GM21723 (cell line): ENCODE results near the gene NFATC2.
"Not testable (repeated sequence)": the region's sequence is repeated elsewhere in the genome, so short reads cannot be mapped to it uniquely, and the experiment has no call there.

Experiments
- ATAC-seq: cut with Tn5 transposase; IDR thresholded peaks from one replicate; pipeline ENCODE4 v1.9.1; 2021; ENCODE audit warnings: mild to moderate bottlenecking, moderate library complexity; ENCODE audit not compliant: unreplicated experiment

The NFATC2 gene

DNA sequence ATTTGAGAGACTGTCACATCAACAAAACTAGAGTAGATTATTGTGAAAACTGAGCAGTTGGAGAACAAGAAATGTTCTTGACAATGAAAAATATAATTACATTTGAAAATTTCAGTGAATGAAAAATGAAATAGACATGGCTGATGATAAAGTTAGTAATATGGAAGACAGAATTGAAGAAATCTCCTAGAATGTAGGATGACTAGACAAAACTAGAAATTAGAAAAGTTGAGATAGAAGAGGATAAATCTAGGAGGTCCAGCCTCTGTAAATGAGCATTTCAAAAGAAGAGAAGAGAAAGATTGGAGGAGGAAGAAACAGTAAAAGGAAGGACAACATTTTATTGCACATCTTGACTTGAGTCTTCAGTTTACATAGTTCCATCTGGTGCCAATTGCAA, 178.7 kb downstream of the NFATC2 start:
- no peak for ATAC-seq

GRCh38 chr20:51363378-51363777, 179.1 kb downstream of the NFATC2 start:
- ATAC-seq = no peak

- no peak for ATAC-seq
Measured at GRCh38 chr20:51362254-51362653, 180.3 kb downstream of the NFATC2 start.

- ATAC-seq = no peak
Measured at GRCh38 chr20:51361258-51361657, 181.3 kb downstream of the NFATC2 start.

GRCh38 chr20:51360451-51361201, 181.9 kb downstream of the NFATC2 start:
- no peak for ATAC-seq

DNA sequence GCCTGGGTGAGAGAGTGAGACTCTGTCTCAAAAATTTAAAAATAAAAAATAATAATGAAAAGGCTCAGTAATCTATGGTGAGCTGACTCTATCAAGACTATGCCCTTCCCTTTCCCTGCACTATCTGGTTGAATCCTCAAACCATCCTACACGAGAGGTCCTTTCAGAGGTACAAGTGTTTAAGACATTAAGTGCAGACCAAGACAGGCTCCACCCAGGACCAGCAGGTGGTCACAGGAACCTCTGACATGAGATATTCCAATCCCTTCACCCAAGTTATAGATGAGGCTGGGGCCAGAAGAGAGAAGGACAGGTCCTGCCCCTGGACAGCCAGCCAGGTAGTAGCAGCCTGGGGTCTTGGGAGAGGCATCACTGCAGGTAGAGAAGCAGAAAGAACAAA, 182.6 kb downstream of the NFATC2 start:
- no peak for ATAC-seq

DNA sequence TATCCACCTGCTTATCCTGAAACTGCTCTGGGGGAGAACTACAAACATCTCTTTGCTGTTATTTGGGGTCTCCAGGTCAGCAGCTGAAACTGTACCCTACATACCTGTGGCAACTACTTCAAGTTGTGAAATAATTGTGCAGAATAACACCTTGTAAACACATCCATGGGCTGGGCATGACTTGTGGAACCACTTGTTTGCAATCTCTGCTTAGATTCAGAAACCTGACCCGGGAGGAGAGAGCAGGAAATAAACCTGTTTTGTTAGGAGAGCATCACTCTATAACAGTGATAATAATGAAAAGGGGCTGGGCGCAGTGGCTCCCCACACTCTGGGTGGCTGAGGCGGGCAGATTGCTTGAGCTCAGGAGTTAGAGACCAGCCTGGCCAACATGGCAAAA, 183.1 kb downstream of the NFATC2 start:
- ATAC-seq = no peak

DNA sequence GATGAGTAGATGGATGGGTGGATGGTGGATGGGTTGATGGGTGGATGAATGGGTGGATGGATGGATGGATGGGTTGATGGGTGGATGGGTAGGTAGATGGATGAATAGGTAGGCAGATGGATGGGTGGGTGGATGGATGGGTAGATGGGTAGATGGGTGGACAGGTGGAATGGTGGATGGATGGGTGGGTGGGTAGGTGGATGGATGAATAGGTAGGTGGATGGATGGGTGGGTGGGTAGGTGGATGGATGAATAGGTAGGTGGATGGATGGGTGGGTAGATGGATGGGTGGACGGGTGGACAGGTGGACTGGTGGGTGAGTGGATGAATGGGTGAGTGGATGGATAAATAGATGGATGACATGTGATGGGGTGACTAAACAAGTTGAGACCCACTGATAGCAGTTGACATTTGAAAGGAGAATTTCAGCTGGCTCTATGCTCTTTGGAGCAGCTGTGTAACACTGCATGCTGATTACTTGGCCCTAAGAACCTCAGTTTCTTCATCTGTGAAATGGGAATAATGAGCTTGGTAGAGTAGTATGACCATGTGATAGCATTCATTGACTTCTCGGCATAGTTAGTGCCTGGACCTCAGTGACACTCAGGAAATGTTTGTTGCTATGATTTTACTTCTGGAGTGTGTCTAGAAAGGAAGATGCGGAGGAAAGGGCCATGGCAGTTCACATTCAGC, 184.3 kb downstream of the NFATC2 start:
- ATAC-seq = no peak

DNA sequence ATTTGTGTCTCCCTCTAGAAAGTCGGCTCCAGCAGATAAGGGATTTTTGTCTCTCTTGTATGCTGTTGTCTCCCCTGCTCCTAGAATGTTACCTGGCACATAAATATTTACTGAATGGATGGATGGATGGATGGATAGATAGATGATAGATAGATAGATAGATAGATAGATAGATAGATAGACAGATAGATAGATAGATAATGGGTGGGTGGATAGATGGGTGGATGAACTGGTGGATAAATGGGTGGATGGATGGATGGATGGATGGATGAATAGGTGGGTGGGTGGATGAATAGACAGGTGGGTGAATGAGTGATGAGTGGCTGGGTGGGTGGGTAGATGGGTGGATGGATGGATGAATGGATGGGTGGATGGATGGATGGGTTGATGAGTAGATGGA, 185.0 kb downstream of the NFATC2 start:
- ATAC-seq = no peak

GRCh38 chr20:51356871-51357270, 185.6 kb downstream of the NFATC2 start:
- no peak for ATAC-seq

DNA sequence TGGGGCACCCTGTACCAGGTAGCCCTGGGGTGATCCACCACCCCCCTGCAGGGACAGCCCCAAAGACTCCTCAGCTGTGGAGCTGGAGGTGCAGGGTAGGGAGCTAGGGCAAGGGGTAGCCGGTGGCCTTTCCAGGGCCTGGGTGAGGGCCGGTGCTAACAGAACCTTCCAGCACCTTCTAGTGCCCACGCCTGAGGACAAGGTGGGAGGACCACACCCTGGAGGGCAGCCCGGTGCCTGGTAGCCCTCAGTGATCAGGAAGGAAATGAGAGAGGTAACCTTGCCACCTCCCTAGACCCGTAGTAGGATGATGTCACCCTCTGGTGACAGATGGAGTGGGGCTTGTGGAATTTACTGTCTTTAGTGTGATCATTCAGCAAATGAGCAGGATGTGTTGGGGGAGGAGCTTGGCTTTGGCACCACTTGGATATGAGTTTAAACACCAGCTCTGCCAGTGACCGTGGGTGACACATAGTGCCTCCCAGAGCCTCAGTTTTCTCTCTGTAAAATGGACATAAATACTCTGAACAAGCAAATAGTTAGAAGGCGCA, 187.7 kb downstream of the NFATC2 start:
- ATAC-seq = no peak

GRCh38 chr20:51354191-51354768, 188.2 kb downstream of the NFATC2 start:
- ATAC-seq = no peak

- ATAC-seq = no peak
Measured at GRCh38 chr20:51353491-51353890, 189.0 kb downstream of the NFATC2 start.

DNA sequence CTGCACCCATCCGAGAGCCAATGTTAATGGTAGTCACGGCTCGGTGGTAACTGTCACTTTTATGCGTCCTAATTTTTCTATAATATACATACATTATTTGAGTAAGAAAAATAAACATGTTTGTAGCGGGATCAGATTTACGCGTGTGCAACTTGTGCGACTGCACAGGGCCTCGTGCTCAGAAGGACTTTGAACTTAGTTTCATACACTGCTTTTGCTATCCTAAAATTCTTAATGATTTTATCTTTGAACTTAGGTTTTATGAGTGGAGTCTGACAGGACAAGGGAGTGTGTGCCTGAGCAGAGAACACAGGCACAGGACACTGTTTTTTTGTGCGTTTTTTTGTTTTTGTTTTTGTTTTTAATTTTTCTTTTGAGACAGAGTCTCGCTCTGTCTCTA, 189.7 kb downstream of the NFATC2 start:
- no peak for ATAC-seq

GRCh38 chr20:51350941-51351631, 191.4 kb downstream of the NFATC2 start:
- no peak for ATAC-seq

DNA sequence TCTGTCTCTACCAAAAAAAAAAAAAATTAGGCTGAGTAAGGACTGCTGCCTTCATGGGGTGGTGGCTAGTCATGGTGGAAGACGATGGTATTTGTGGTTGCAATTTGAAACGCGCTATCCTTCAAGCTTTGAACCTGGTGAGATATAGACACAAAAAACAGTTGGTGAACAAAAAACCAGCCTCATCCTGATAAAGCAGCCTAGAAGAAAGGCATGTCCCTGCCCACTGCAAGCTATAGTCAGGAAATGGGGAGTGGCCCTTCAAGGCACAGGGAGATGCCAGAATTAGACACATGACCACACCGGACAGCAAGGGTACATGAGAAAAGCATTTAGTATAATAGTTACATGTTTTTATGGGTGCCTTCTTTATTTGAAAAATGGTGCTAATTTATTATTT, 193.6 kb downstream of the NFATC2 start:
- ATAC-seq = no peak

DNA sequence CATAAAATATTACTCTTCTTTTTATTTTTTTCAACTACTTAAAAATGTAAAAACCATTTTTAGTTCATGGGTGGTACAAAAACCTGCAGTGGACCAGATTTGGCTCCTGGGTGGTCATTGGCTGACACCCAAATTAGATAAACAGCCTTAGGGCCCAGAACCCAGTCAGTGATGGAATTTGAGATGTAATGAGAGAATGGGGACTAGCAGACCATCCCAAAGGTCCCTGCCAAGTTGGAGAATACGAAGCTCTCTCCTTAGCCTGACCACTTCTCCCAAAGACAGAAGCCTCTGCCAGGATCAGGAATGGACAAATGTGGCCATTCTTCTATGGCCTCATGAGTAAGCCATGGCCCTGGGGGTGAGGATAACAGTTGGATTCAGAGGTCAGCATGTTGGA, 194.7 kb downstream of the NFATC2 start:
- ATAC-seq = no peak

DNA sequence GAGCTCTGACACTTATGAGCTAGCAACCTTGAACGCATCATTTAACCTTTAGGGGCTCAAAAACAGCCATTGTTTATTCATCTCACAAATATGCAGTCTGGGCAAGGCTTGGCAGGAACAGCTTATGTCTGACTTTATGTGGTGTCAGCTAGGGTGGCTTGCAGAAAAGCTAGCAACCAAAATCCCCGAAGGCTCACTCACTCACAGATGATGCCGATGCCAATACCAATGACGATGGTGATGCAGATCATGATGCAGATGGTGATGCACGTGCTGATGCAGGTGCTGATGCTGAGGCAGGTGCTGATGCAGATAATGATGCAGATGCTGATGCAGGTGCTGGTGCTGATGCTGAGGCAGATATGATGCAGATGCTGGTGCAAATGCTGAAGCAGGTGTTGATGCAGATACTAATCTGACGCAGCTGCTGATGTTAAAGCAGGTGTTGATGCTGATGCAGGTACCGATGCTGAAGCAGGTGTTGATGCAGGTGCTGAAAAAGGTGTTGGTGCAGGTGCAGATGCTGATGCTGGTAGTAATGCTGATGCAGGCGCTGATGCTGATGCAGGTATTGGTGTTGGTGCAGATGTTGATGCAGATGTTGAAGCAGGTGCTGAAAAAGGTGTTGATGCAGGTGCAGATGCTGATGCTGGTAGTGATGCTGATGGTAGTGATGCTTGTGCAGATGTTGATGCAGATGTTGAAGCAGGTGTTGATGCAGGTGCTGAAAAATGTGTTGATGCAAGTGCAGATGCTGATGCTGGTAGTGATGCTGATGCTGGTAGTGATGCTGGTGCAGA, 195.6 kb downstream of the NFATC2 start:
- ATAC-seq = no peak

DNA sequence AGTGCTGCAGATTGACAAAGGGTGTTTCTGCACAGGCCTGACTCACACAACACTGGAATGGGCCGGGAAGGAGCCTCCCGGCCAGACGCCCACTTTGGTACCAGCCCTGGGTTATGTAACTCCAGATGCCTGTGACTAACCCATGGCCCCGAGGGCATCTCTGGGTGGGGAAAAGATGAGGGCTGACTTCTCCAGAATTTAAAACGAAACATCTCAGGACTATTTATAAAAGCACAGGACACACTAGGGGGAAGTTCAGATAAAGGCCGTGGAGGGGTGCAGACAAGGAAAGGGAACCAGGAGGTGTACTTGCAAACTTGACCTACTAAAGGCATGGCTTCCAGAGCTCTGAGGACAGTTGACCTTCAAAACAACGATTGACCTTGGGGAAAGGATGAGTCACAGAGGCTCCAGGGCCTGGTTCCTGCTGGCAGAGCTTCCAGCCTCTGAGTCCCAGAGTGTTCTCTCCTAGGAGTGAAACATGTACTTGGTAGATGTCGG, 196.9 kb downstream of the NFATC2 start:
- ATAC-seq = no peak

- ATAC-seq = not testable (repeated sequence)
Measured at GRCh38 chr20:51343802-51344201, 198.7 kb downstream of the NFATC2 start.
